ENCODE results near the gene KLHL28.

The KLHL28 gene

GRCh38 chr14:44962334-44963043 is 742 bp upstream of the KLHL28 start:
- TF ChIP-seq CTCF (IDR thresholded peaks at IDR 0.05; ENCODE audit: control insufficient read depth, insufficient read depth, low read depth, low read length, missing control alignments): no peak
- peak overlapping the region; percentile 83 for H3K4me3 ChIP-seq (ENCODE audit: control insufficient read depth, low read depth, low read length)
- DNase-seq (ENCODE audit: low read depth): no peak

DNA sequence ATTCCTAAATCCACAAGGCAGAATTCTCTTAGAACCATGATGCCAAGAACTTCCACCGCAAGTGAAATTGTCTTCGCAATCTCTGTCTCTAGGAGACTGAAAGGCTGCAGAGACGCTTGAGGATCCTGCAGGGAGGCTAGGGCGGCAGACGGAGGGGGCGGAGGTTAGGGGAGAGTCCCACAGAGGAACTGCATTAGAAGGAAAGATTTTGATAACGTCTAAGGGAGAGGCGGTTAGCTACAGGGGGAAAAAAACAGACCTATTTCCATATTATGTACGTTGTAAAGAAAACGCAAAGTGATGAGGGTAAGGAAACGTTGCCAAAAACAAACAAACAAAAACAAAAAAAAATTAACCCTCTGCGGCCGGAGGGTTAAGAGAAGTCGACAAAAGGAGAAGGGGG is 595 bp downstream of the KLHL28 start:
- peak overlapping the region; percentile 83 for H3K4me3 ChIP-seq (ENCODE audit: control insufficient read depth, low read depth, low read length)
- no peak for TF ChIP-seq CTCF (IDR thresholded peaks at IDR 0.05; ENCODE audit: control insufficient read depth, insufficient read depth, low read depth, low read length, missing control alignments)
- DNase-seq (ENCODE audit: low read depth): no peak

DNA sequence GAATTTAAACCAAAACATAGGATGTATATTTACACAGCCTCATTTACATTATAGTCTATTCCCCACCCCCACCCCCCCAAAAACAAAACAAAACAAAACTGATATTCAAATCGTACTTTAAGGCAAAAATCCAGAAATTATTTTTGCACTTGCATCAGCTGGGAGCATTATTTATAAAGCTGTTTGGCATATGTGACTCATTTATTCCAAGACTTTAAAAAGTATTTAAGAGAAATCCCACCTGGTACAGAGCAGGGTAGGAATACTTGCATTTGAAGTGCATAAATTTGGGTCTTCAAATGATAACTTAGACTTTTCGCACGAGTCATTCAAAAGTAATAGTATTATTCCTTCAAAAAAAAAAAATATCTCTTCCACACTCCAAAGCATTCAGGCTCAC is 1.1 kb downstream of the KLHL28 start:
- no peak for DNase-seq (ENCODE audit: low read depth)
- H3K4me3 ChIP-seq (ENCODE audit: control insufficient read depth, low read depth, low read length): peak overlapping the region; percentile 83
- TF ChIP-seq CTCF (IDR thresholded peaks at IDR 0.05; ENCODE audit: control insufficient read depth, insufficient read depth, low read depth, low read length, missing control alignments): no peak

DNA sequence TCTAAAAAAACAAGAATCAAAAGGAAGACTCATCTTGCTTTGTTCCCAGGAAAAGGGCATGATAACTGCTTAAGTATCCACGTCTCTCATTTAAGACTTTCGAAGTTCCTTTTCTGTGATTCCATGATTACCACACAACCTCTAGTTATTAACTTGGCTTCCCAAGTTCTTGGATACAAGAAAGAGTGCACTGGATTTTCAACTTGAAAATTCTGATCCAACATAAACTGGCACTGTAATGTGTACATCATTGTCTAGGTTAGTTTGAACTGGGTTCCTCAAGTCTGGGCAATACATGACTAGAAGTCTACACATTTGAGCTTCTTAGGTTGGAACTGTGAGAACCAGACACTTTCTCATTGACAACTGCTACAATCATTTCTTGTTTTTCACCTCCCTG is 1.6 kb downstream of the KLHL28 start:
- peak overlapping the region; percentile 83 for H3K4me3 ChIP-seq (ENCODE audit: control insufficient read depth, low read depth, low read length)
- DNase-seq (ENCODE audit: low read depth): no peak
- TF ChIP-seq CTCF (IDR thresholded peaks at IDR 0.05; ENCODE audit: control insufficient read depth, insufficient read depth, low read depth, low read length, missing control alignments): no peak

DNA sequence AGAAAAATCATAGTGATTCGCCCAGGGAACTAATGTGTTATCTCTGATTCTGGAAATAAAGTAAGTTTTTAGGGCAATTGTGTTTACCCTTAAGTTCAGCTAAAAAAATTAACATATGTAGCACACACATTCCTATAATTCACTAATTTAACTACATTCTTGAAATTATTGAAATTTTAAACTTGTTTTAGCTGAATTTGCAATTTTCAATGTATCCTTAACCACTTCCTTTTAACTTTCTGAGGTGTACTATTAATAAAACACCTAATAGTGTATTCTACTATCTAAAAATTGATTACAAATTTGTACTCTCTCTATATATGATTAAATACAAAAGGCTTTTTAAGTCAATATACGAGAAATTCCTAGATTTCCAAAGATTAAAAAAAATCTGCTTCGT is 2.2 kb downstream of the KLHL28 start:
- TF ChIP-seq CTCF (IDR thresholded peaks at IDR 0.05; ENCODE audit: control insufficient read depth, insufficient read depth, low read depth, low read length, missing control alignments): no peak
- no peak overlapping the region for H3K4me3 ChIP-seq (ENCODE audit: control insufficient read depth, low read depth, low read length)
- no peak for DNase-seq (ENCODE audit: low read depth)

DNA sequence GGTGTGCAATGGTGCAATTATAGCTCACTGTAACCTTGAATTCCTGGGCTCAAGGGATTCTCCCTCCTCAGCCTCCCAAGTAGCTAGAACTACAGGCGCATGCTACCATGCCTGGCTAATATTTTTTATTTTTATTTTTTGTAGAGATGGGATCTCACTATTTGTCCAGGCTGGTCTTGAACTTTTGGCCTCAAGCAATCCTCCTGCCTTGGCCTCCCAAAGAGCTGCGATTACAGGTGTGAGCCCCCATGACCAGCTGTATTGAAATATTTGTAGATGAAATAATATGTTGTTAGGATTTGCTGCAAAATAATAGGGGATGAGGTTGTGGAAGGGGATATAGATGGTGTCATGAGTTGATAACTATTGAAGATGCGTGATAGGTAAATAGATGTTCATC is 4.9 kb downstream of the KLHL28 start:
- H3K4me3 ChIP-seq (ENCODE audit: control insufficient read depth, low read depth, low read length): no peak overlapping the region
- DNase-seq (ENCODE audit: low read depth): no peak
- no peak for TF ChIP-seq CTCF (IDR thresholded peaks at IDR 0.05; ENCODE audit: control insufficient read depth, insufficient read depth, low read depth, low read length, missing control alignments)

All from AG09309 (cell line).